Right lobe of liver (tissue), 6 donors: ENCODE measurements around the gene MIA. TPM values are rescaled to one million over a fixed set of nuclear protein-coding genes. Genes with fewer than 3 reads are reported as not detected.

ENCODE experiments used
- ATAC-seq, 4 donors: fragments of 200-7000 bp; cut with Tn5 transposase; one replicate each; pipeline ENCODE4 v1.9.1; 2020; ENCODE audit warnings: mild to moderate bottlenecking in 4 of 4, moderate library complexity in 4 of 4
- DNase-seq, 3 donors: peaks; one replicate each; pipeline ENCODE4 v3.0.0-alpha.2; 2020
- H3K27ac ChIP-seq, 3 donors: fragments of 200-600 bp; one replicate each; pipeline ENCODE4 v1.8.0; 2022
- H3K27me3 ChIP-seq, 2 donors: fragments of 200-600 bp; one replicate each; pipeline ENCODE4 v1.8.0; 2022
- H3K36me3 ChIP-seq, 4 donors: fragments of 200-600 bp; sonication (generic) in 1 of 4; one replicate each; pipeline versions ENCODE4 v1.5.1 to v1.8.0; 2017 to 2022; ENCODE audit warnings: control low read depth in 1 of 4
- H3K4me1 ChIP-seq, 4 donors: fragments of 200-600 bp; sonication (generic) in 1 of 4; one replicate each; pipeline versions ENCODE4 v1.5.1 to v1.8.0; 2017 to 2022; ENCODE audit warnings: control low read depth in 1 of 4
- H3K4me3 ChIP-seq, 3 donors: fragments of 200-600 bp; one replicate each; pipeline ENCODE4 v1.8.0; 2022
- H3K9me3 ChIP-seq, 4 donors: fragments of 200-600 bp; sonication (generic) in 1 of 4; one replicate each; pipeline versions ENCODE4 v1.5.1 to v1.8.0; 2017 to 2022; ENCODE audit warnings: control low read depth in 1 of 4
- CTCF ChIP-seq, 4 donors: fragments of 200-600 bp in 3 of 4; fragments of 450-650 bp in 1 of 4; IDR thresholded peaks; one replicate each; pipeline versions ENCODE4 v1.5.1 to v1.8.0; 2016 to 2022; ENCODE audit warnings: antibody characterized with exemption in 4 of 4, mild to moderate bottlenecking in 2 of 4
- POLR2A ChIP-seq: fragments of 450-650 bp; IDR thresholded peaks from one replicate; pipeline ENCODE4 v1.6.1; 2017; ENCODE audit warnings: antibody characterized with exemption, mild to moderate bottlenecking
- WGBS: methylation state at CpG from one replicate; pipeline ENCODE4 v1.1.6; 2018; ENCODE audit warnings: low coverage, low lambda C conversion rate; ENCODE audit not compliant: insufficient coverage; ENCODE audit errors: missing lambda C conversion rate; 5-methylcytosine and 5-hydroxymethylcytosine counted together
- intact Hi-C, 2 donors: fragments of 100-400 bp; cut with DNase I; formaldehyde crosslinking; loops; one replicate each; pipeline versions ENCODE4 v1.11.2 to v1.14.1; 2022
- total RNA-seq, 6 experiments: library from RNA; depleted of rRNA in 2 of 6; stranded (reverse); fragments of >200 nt in 2 of 6; fragmentation: NEBNext Ultra II Directional in 3 of 6; extraction: Animal tissue kit (Norgen Biotek cat#: 25700) in 3 of 6; gene quantifications; one replicate each; pipeline versions ENCODE4 v1.1.0 to v1.2.4, GENCODE V29; 2016 to 2023
- donor health status: DM: no; HTN: yes; CAD: no.
- donor health status: DM: no; HTN: no; CAD: no.
- donor health status: DM: no; HTN: no; CAD: no.
- donor health status: DM: no; HTN: yes; CAD: no.
- donor health status: DM: no; HTN: yes; CAD: no.

Gene MIA
- total RNA-seq, 6 experiments from 2014 or later: 0.86 to 1.9 (median 1.1) TPM; not detected in 3

- TF ChIP-seq POLR2A: no peak
- no peak for TF ChIP-seq CTCF (IDR thresholded peaks at IDR 0.05)
- Histone ChIP-seq H3K4me3 (no peak overlapping the region), H3K27me3 (no peaks in the 10 kb centered on the region), H3K27ac (peak overlapping the region; percentile 67 to 77 (median 77)), H3K36me3 (peaks cover 0 to 7% (median 0%) of the 10 kb centered on the region in 4 donors), H3K9me3 (no peaks in the 10 kb centered on the region), H3K4me1 (peaks cover 0 to 28% (median 7%) of the 10 kb centered on the region in 4 donors)
- intact Hi-C loops: no loop called here
- 91% methylated on average over 13 of the region's 14 CpGs for WGBS
- no peak for ATAC-seq
- no peak for DNase-seq
Measured at GRCh38 chr19:40797166-40797962, 22.0 kb downstream of the MIA start.

DNA sequence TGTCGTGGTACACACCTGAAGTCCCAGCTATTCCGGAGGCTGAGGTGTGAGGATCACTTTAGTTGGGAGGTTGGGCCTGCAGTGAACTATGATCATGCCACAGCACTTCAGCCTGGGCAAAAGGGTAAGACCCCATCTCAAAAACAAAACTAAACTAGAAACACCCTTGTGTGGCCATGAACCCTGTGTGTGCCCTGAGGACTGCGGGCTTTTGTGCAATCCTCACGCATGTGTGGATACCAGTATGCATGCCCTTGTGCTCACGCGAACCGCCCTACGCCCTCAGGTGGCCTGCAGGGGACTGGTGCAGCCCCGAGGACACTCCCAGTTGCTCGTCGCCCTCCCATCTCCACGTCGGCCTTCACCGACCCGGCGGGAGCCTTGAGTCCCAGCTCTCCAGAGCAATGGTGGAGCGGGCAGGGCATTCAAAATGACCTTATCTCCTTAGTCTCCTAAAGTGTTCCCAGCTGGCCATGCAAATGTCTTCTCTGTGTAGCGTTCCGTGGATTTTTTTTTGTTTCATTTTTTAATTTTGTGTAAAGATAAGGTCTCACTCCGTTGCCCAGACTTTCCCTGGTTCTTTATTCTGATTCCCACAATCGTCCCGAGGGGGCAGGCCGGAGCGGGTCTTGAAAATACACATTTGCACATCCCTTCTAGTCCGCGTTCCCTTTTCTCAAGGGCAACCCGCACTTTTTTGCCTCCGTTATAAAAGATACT, 22.8 kb downstream of the MIA start:
- peak; percentile 87 to 95 (median 93) for DNase-seq
- H3K27ac ChIP-seq: peak overlapping the region; percentile 67 to 77 (median 77)
- peak; percentile 59 to 76 (median 72) for ATAC-seq
- H3K27me3 ChIP-seq: no peaks in the 10 kb centered on the region
- TF ChIP-seq POLR2A (peak; percentile 67), CTCF (IDR thresholded peaks at IDR 0.05) (peak; percentile 21 to 35 (median 29))
- H3K4me3 ChIP-seq: peak overlapping the region; percentile 34 to 93 (median 51)
- WGBS: 13% methylated on average over 22 of the region's 28 CpGs
- peaks cover 0 to 7% (median 0%) of the 10 kb centered on the region in 4 donors for H3K36me3 ChIP-seq
- no peaks in the 10 kb centered on the region for H3K9me3 ChIP-seq
- peaks cover 0 to 31% (median 11%) of the 10 kb centered on the region in 4 donors for H3K4me1 ChIP-seq
- intact Hi-C loops: no loop called here

GRCh38 chr19:40798683-40799557, 23.6 kb downstream of the MIA start, which contains the start of gene EGLN2:
Gene EGLN2, plus strand, starts transcription at chr19:40799191. Its CDS starts 1,382 bp downstream, at chr19:40800573.
- TF ChIP-seq POLR2A (peak; percentile 58), CTCF (IDR thresholded peaks at IDR 0.05) (no peak)
- Histone ChIP-seq H3K4me1 (peaks cover 0 to 39% (median 15%) of the 10 kb centered on the region in 4 donors), H3K9me3 (no peaks in the 10 kb centered on the region), H3K27me3 (no peaks in the 10 kb centered on the region), H3K4me3 (peak within 1 kb of the TSS; percentile 83 to 93 (median 89)), H3K27ac (peak within 1 kb of the TSS; percentile 77 to 92 (median 80)), H3K36me3 (peaks cover 0 to 7% (median 0%) of the 10 kb centered on the region in 4 donors)
- WGBS: 0% methylated on average over 20 of the region's 110 CpGs
- intact Hi-C loops: no loop called here
- DNase-seq: peak; percentile 100
- ATAC-seq: peak; percentile 85 to 87 (median 86)
